HepG2 (cell line): Measurements from ENCODE around the gene GMEB2. TPM values are rescaled to one million over a fixed set of nuclear protein-coding genes. Genes with fewer than 3 reads are reported as not detected.

ENCODE experiments used
- ATAC-seq: fragments of 200-7000 bp; cut with Tn5 transposase; 3 replicates; pipeline ENCODE4 v1.9.1; 2020; ENCODE audit warnings: mild to moderate bottlenecking, moderate library complexity
- BruUV-seq: library from RNA; stranded (reverse); fragments of 400-500 nt; replicated peaks from 2 replicates; lab custom pipeline; 2021; lab: Mats Ljungman, UMichigan
- CTCF ChIA-PET: fragments of 300-600 bp; formaldehyde crosslinking; extraction: SDS; loops from one replicate; lab custom pipeline; 2021; ENCODE audit warnings: low total read pairs, inconsistent platforms, low intra/inter-chr PET ratio; lab: Yijun Ruan, JAX
- POLR2A ChIA-PET: fragments of 350-600 bp; sonication (Branson Sonifier 250); formaldehyde crosslinking; loops from one replicate; lab custom pipeline; 2020; ENCODE audit warnings: antibody characterized with exemption, inconsistent platforms; lab: Yijun Ruan, JAX
- DNase-seq: peaks from one replicate; pipeline ENCODE4 v3.0.0-alpha.2; 2015; ENCODE audit warnings: low spot score
- FAIRE-seq: peaks from 3 replicates; lab custom pipeline; 2011; peaks lifted over from hg19 to GRCh38; lab: Jason Lieb, UNC
- H2AFZ ChIP-seq: one replicate; pipeline ENCODE4 v1.6.1; 2011; ENCODE audit warnings: low read length, inconsistent platforms
- H3K27ac ChIP-seq: fragments of 300-600 bp; 3 replicates; pipeline ENCODE4 v1.8.0; 2011; ENCODE audit warnings: mixed run types, mild to moderate bottlenecking, mixed read lengths, low read length, inconsistent platforms; ENCODE audit not compliant: insufficient read depth; ENCODE audit errors: extremely low read length
- H3K27me3 ChIP-seq, 2 experiments: fragments of 200-600 bp in 1 of 2; 2 replicates in 1 of 2; 3 replicates in 1 of 2; pipeline versions ENCODE4 v1.6.0 to v1.8.0; 2011; ENCODE audit warnings: low read length in 2 of 2, mild to moderate bottlenecking in 2 of 2, moderate library complexity in 2 of 2, inconsistent platforms in 1 of 2; ENCODE audit not compliant: insufficient read depth in 2 of 2, control insufficient read depth in 1 of 2
- H3K36me3 ChIP-seq, 2 experiments: fragments of 200-600 bp in 1 of 2; replicated peaks in 1 of 2; 2 replicates in 1 of 2; 3 replicates in 1 of 2; pipeline versions ENCODE4 v1.5.1 to v1.8.0; 2011; ENCODE audit warnings: low read length in 2 of 2, inconsistent platforms in 1 of 2; ENCODE audit not compliant: insufficient read depth in 2 of 2, control insufficient read depth in 1 of 2
- H3K4me1 ChIP-seq: 2 replicates; pipeline ENCODE4 v1.5.1; 2012; ENCODE audit warnings: low read length, inconsistent platforms; ENCODE audit not compliant: insufficient read depth
- H3K4me2 ChIP-seq: 2 replicates; pipeline ENCODE4 v1.6.0; 2011; ENCODE audit warnings: low read depth, low read length, inconsistent platforms
- H3K4me3 ChIP-seq, 3 experiments: fragments of 200-600 bp in 1 of 3; sonication (generic), shearing (Covaris generic) in 1 of 3; replicated peaks in 1 of 3; 2 replicates each; pipeline ENCODE4 v1.5.1; 2011 to 2016; ENCODE audit warnings: low read length in 3 of 3, inconsistent platforms in 2 of 3, low read depth in 2 of 3, mild to moderate bottlenecking in 2 of 3, control low read depth in 1 of 3, mixed read lengths in 1 of 3; ENCODE audit not compliant: insufficient read depth in 1 of 3
- H3K79me2 ChIP-seq: one replicate; pipeline ENCODE4 v1.6.1; 2011; ENCODE audit warnings: low read length, inconsistent platforms; ENCODE audit not compliant: insufficient read depth
- H3K9ac ChIP-seq: 2 replicates; pipeline ENCODE4 v1.6.0; 2011; ENCODE audit warnings: mild to moderate bottlenecking, low read depth, low read length, inconsistent platforms; ENCODE audit not compliant: insufficient read depth
- H3K9me3 ChIP-seq: 2 replicates; pipeline ENCODE4 v1.5.1; 2012; ENCODE audit warnings: mild to moderate bottlenecking, low read length
- H4K20me1 ChIP-seq: 2 replicates; pipeline ENCODE4 v1.6.0; 2011; ENCODE audit warnings: inconsistent platforms, mild to moderate bottlenecking, low read length, moderate library complexity; ENCODE audit not compliant: insufficient read depth
- AHR ChIP-seq: IDR thresholded peaks from 2 replicates; pipeline ENCODE4 v1.6.1; 2018; ENCODE audit warnings: missing genetic modification reagents, missing compliant biosample characterization
- GLI4 ChIP-seq: sonication (generic); formaldehyde crosslinking; IDR thresholded peaks from 2 replicates; pipeline ENCODE4 v1.5.1; 2020; ENCODE audit warnings: missing genetic modification reagents, mild to moderate bottlenecking, moderate library complexity, borderline replicate concordance
- IRF2 ChIP-seq: IDR thresholded peaks from 2 replicates; pipeline ENCODE4 v1.6.1; 2018; ENCODE audit warnings: missing genetic modification reagents, missing compliant biosample characterization
- POLR2AphosphoS5 ChIP-seq: IDR thresholded peaks from 2 replicates; pipeline ENCODE4 v1.6.1; 2012; ENCODE audit warnings: low read depth, low read length
- RCOR2 ChIP-seq: IDR thresholded peaks from 2 replicates; pipeline ENCODE4 v1.6.1; 2016; ENCODE audit warnings: missing biosample characterization, missing genetic modification reagents
- SP4 ChIP-seq: sonication (generic); formaldehyde crosslinking; IDR thresholded peaks from 2 replicates; pipeline ENCODE4 v1.8.1; 2023; ENCODE audit warnings: mild to moderate bottlenecking, missing genetic modification reagents
- THAP9 ChIP-seq: sonication (generic); formaldehyde crosslinking; IDR thresholded peaks from 2 replicates; pipeline ENCODE4; 2020; ENCODE audit warnings: missing genetic modification reagents, mild to moderate bottlenecking, borderline replicate concordance
- ZBTB44 ChIP-seq: sonication (generic); formaldehyde crosslinking; IDR thresholded peaks from 2 replicates; pipeline ENCODE4 v1.4.0; 2020; ENCODE audit warnings: missing genetic modification reagents
- ZNF263 ChIP-seq: sonication (generic); formaldehyde crosslinking; IDR thresholded peaks from 2 replicates; pipeline ENCODE4 v1.4.0; 2020; ENCODE audit warnings: missing genetic modification reagents
- ZNF350 ChIP-seq: sonication (generic); formaldehyde crosslinking; IDR thresholded peaks from 2 replicates; pipeline ENCODE4 v1.4.0; 2020; ENCODE audit warnings: mild to moderate bottlenecking, low read depth, missing genetic modification reagents, borderline replicate concordance
- ZNF557 ChIP-seq: sonication (generic); formaldehyde crosslinking; IDR thresholded peaks from 2 replicates; pipeline ENCODE4 v1.4.0; 2020; ENCODE audit warnings: missing genetic modification reagents
- ZNF704 ChIP-seq: sonication (generic); formaldehyde crosslinking; IDR thresholded peaks from 2 replicates; pipeline ENCODE4 v1.8.1; 2023; ENCODE audit warnings: mild to moderate bottlenecking, inconsistent platforms, moderate library complexity, missing genetic modification reagents, borderline replicate concordance
- ZNF709 ChIP-seq: sonication (generic); formaldehyde crosslinking; IDR thresholded peaks from 2 replicates; pipeline ENCODE4 v1.5.0; 2020; ENCODE audit warnings: mild to moderate bottlenecking, missing genetic modification reagents
- ZNF781 ChIP-seq: sonication (generic); formaldehyde crosslinking; IDR thresholded peaks from 2 replicates; pipeline ENCODE4 v1.5.1; 2020; ENCODE audit warnings: borderline replicate concordance, mild to moderate bottlenecking, missing genetic modification reagents; ENCODE audit errors: not compliant biosample characterization
- WGBS: methylation state at CpG from one replicate; pipeline ENCODE4 v1.1.6; 2017; ENCODE audit warnings: low lambda C conversion rate; 5-methylcytosine and 5-hydroxymethylcytosine counted together
- in situ Hi-C: cut with HindIII; loops from 2 replicates; pipeline ENCODE4 v1.10.0; 2017; ENCODE audit warnings: low pct_unique_long_range_greater_than_20kb; ENCODE audit not compliant: extremely low pct_ligation_motif_present
- intact Hi-C: fragments of 100-400 bp; cut with micrococcal nuclease; formaldehyde crosslinking; loops from one replicate; pipeline ENCODE4 v1.10.0; 2022; ENCODE audit not compliant: unreplicated experiment
- polyA plus RNA-seq, 8 experiments: library from polyadenylated mRNA; depleted of rRNA in 3 of 8; stranded (reverse) in 7 of 8; unstranded in 1 of 8; fragments of >200 nt; fragmentation: Illumina TruSeq in 4 of 8; extraction: Trizol in 4 of 8; gene quantifications; 2 replicates each; pipeline versions ENCODE4 v1.2.1 to v1.2.3, GENCODE V29; 2011 to 2016; ENCODE audit warnings: low read depth in 4 of 8, missing spikeins in 1 of 8, mixed read lengths in 1 of 8; ENCODE audit not compliant: insufficient read depth in 1 of 8
- total RNA-seq, 5 experiments: library from RNA; depleted of rRNA; stranded (reverse); fragments of >200 nt; fragmentation: Illumina TruSeq; extraction: Trizol; gene quantifications; 2 replicates each; pipeline ENCODE4 v1.2.3, GENCODE V29; 2016; ENCODE audit warnings: low read depth in 1 of 5

The GMEB2 gene
- total and polyA plus RNA-seq, 2 of the 13 experiments (the other 11 are each of a cell fraction or from before 2014, with no cell fraction given) = 10.6 to 12.4 TPM

- Histone ChIP-seq H3K9me3 (no peaks in the 10 kb centered on the region), H3K36me3 (peaks cover 0 to 2% of the 10 kb centered on the region in 2 experiments; a peak in 1 of 5 replicates), H3K4me3 (peak overlapping the region; percentile 83 to 100 (median 98)), H3K27ac (peak overlapping the region; percentile 86), H3K4me1 (peaks cover 44% of the 10 kb centered on the region), H4K20me1 (no peaks in the 10 kb centered on the region), H3K27me3 (no peaks in the 10 kb centered on the region; a peak in 1 of 5 replicates), H3K4me2 (peak overlapping the region; percentile 85), H3K79me2 (peaks cover 37% of the 10 kb centered on the region), H3K9ac (peak overlapping the region; percentile 94), H2AFZ (no peak overlapping the region)
- DNase-seq = peak; percentile 57
- 11% methylated on average over 33 of the region's 36 CpGs for WGBS
- CTCF ChIA-PET = no interaction called here
- BruUV-seq = no TSS peak
- intact Hi-C loops = loop anchor here (5.0 kb wide), 1 partner anchor 89 kb away; the partner anchor contains the start of gene PTK6
- in situ Hi-C loops = no loop called here
- no peak for FAIRE-seq
- peak; percentile 32 for ATAC-seq
- POLR2A ChIA-PET = interaction anchor here (0.7 to 2.3 kb wide), 6 partner anchors 16 to 91 kb away, joined by 3 to 11 read pairs (median 7); partner anchors contain the start of genes HELZ2, PTK6 and RTEL1
- TF ChIP-seq ZNF350 (CRISPR knock-in tag) (no peak), ZNF263 (CRISPR knock-in tag) (0 out of 2 replicates have a peak, but pooled peaks have one; percentile 49), POLR2AphosphoS5 (peak; percentile 47; the same call in 1 of the 2 replicates), THAP9 (peak; percentile 50; the same call in 1 of the 2 replicates), ZBTB44 (0 out of 2 replicates have a peak, but pooled peaks have one; percentile 36), ZNF557 (CRISPR knock-in tag) (0 out of 2 replicates have a peak, but pooled peaks have one; percentile 25), IRF2 (CRISPR knock-in tag) (peak; percentile 13; the same call in 1 of the 2 replicates), RCOR2 (CRISPR knock-in tag) (no peak), AHR (CRISPR knock-in tag) (peak; percentile 48; the same call in 1 of the 2 replicates), ZNF781 (peak; percentile 79), GLI4 (CRISPR knock-in tag) (0 out of 2 replicates have a peak, but pooled peaks have one; percentile 21), ZNF709 (CRISPR knock-in tag) (0 out of 2 replicates have a peak, but pooled peaks have one; percentile 40), ZNF704 (CRISPR knock-in tag) (peak; percentile 68; the same call in 1 of the 2 replicates), SP4 (CRISPR knock-in tag) (no peak; the same call in 1 of the 2 replicates)
These were observed 1.0 kb downstream of the GMEB2 start for GRCh38 chr20:63625771-63626423.
